GM21737 (cell line): ENCODE measurements around the gene CACNA1G.

Experiments used
- ATAC-seq: cut with Tn5 transposase; IDR thresholded peaks from one replicate; pipeline ENCODE4 v1.9.1; 2021; ENCODE audit warnings: mild to moderate bottlenecking, moderate library complexity; ENCODE audit not compliant: unreplicated experiment

The CACNA1G gene

DNA sequence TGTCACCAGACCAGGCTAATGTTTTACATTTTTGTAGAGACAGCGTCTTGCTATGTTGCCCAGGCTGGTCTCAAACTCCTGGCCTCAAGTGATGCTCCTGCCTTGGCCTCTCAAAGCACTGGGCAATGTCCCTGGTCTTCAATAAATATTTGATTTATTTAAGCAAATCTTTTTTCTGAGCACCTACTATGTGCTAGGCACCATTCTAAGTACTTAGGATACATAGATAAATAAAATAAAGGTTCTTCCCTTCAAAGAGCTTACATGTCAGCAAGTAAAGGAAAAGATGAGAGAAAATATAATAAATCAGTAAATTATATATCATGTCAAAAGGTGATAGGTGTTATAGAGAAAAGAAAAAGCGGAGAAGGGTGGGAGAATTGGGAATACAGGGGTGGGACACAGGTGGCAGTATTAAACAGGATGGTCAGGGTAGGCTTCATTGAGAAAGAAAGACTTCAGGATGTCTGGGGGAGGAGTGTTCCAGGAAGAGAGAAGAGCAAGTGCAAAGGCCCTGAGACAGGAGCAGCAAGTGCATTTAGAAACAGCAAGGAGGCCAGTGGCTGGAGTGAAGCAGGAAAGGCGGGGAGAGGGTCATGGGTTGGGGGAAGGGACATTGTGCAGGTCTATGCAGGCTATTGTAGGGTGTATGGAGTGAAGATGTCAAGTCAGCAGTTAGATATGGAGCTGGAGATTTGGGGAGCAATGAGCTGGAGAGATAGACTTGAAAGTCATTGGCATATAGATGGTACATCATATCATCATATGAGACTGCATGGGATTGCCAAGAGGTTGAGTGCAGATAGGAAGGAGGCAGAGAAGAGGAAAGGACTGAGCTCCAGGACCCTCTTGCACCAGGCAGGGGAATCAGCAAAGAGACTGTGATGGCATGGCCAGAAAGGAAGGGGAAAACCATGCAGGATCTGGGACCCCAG, 85.5 kb downstream of the CACNA1G start:
- no peak for ATAC-seq

DNA sequence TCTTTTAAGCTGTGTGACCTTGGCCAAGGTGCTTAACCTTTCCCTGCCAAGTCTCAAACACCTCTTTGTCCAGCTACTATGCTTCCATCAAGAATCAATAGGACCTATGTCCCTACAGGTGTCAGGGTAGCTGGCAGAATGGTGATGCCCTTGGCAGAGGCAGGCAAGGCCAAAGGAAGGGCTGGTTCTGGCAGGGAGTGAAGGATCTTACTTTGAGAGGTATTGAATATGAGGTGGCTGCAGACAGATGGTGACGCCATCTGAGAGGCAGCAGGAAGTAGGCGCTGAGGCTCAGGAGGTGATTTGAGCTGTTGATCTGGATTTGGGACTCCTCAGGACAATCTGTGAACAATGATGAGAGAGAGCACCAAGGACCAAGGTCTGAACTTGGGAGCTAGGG, 86.7 kb downstream of the CACNA1G start:
- no peak for ATAC-seq

DNA sequence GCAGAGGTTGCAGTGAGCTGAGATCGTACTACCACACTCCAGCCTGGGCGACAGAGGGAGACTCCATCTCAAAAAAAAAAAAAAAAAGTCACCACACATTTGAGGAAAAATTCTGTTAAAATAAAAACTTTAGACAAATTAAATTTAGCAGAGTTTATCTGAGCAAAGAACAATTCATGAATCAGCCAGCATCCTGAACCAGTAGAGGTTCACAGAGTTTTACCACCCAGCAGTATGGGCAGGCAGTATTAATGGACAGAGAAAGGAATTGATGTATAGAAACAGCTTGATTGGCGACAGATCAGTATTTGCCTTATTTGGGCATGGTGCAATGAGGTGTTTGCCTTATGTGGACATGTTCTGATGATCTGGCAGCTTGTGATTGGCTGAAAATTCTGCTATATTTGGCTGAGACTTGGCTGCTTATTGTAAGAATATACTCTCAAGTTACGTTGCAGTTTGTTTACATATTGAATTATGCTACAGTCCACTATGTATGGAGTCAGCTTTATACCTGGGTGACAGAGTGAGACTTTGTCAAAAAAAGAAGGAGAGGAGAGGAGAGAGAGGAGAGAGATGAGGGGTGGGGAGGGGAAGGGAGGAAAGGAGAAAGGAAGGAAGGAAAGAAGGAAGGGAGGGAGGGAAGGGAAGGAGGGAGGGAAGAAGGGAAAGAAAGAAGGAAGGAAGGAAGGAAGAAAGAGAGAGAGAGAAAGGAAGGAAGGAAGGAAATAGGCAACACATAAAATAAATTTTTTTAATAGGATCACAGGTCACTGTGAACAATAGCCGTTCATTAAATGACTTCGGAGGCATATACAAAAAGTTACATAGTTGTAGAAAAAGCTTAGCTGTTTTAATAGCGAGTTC, 88.8 kb downstream of the CACNA1G start:
- no peak for ATAC-seq

DNA sequence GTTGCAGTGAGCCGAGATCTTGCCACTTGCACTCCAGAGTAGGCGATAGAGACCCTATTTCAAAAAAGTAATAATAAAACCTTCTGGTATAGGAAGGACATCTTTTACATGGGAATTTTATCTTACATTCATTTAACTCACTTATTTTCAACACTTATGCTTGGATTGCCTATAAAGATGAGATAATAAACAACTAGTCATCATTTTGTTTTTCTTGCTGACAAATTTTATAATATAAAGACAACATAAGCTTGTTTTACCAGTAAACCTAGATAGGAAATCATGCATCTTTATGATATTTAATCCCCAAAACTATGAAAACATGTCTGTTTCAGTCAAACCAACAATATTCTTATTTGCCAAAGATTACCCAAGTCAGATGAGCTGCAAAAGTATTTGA, 91.1 kb downstream of the CACNA1G start:
- no peak for ATAC-seq

DNA sequence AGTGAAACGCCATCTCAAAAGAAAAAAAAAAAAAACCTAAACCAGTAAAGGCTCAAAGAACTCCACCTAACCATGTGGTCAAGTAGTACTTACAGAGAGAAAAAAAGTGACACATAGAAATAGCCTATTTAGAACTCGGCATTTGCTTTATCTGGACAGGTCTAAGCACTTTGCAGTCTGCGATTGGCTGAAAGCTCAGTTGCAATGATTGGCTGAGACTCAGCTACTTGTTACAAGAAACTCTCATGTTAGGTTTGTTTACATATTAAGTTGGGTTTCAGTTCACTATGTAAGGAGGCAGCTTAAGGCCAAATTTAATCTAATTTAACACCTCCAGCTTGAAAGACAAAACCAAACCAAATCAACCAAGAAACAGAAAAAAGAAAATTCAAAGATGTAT, 93.2 kb downstream of the CACNA1G start:
- no peak for ATAC-seq

DNA sequence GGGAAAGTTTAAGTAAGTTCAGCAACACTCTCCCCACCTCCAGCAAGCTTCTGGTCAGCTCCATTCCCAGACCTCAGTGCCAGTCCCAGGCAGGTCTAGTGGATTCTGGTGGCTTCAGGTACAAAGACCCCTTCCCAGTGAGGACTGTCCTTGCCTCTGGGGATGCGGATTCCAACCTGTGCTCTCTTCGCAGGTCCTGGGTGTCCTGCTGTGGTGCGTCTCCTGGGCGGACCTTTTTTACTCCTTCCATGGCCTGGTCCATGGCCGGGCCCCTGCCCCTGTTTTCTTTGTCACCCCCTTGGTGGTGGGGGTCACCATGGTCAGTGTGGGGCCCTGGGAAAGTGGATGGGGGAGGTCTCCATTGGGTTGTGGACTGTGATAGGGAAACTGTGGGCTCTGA, 96.0 kb downstream of the CACNA1G start:
- no peak for ATAC-seq

DNA sequence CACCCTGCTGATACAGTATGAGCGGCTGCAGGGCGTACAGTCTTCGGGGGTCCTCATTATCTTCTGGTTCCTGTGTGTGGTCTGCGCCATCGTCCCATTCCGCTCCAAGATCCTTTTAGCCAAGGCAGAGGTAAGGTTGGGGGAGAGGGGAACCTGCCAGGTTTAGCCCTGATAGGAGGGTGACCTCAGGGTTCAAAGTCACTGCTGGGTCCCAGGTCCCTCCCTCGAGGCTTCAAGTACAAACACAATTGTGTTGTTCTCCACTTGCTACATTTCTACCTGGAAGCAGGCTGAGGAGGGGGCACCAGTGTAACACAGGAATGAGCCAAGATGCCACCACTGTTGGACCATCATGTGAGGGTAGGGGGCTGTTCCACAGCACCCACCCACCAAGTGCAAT, 96.5 kb downstream of the CACNA1G start:
- ATAC-seq: no peak

DNA sequence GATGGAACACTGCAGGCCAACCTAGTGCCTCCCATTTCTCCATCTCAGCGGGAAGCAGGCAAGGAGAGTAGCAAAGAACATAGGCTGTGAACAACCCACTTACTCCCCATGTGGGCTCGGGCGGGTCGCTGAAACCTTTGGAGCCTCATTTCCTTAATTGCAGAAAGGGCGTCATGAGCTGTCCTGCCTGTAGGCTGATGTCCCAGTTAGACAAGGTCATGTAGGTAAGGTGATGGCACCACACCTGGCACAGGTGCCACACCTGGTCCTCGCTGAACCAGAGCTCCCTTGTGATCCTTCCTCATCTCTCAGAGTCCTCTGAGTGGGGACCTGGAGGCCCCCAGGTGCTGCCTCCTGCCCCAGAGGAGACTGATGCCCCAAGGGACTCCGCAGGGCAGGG, 97.1 kb downstream of the CACNA1G start:
- no peak for ATAC-seq

DNA sequence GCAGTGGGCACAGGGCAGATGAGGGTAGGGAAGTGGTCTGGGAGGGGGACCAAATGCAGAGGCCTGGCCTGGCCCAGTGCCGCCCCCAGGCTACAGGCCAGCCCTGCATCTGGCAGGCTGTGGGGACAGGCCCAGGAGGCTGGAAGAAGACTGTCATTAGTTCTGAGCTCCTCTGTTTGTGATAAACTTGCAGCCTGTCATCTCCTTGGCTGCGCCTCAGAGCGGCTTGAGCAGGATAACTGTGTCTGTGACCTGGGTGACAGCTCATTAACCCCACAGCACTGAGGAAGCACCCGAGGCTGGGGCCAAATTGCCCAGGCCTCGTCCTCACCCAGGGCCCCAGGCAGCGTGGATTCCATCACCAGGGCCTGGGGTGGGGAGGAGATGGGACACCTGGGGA, 98.1 kb downstream of the CACNA1G start:
- no peak for ATAC-seq

DNA sequence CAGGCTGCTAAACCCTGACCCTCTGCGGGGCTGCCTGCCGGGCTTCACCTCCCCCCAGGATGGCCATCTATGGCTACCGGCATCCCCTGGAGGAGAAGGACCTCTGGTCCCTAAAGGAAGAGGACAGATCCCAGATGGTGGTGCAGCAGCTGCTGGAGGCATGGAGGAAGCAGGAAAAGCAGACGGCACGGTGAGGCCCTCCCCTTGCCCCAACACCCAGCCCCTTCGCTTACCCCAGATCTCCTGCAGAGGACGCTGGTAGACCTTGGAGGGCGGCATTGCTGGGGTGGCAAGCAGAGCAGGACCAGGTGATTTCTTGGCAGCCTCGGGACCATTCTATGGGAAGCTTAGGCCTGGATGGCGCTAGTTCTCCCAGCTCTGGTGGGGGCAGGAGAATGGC, 98.7 kb downstream of the CACNA1G start:
- no peak for ATAC-seq

DNA sequence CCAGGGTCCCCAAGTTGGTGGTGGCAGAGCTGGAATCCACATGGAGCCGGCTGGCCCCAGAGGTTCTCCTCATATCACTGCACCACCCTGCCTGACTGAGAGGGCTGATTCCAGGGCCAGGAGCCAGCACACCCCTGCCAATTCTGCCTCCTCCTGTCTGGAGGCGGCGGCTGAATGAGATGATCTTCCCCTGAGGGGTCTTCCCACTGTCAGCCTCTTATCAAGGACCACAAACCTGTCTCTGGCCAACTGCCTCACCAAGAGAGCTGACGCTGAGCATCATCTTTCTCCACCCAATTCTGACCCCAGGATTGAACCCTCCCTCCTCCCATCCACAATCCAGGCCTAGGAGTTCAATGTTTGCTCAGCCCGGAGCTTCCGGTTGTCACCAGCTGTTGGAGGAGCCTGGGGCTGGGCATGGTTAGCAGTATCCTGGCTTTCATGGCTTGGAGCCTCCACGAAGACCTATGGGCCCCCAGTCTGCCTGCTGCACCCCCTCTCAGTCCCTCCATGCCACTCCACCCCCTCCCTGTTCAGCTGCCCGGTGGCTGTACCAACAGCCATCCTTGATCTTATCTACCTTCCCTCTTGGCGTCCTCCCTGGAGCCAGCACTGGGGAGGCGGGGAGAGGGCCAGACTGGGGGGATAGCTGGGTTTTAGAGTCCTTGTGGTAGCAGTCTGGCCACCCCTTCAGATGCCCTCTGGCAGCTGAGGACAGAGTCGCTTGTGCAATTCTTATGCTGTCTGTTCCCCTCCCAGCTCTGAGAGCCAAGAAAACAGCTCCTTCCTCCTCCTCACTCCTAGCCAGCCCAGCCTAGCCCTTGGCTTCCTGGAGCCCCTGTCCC, 99.7 kb downstream of the CACNA1G start:
- ATAC-seq: no peak

DNA sequence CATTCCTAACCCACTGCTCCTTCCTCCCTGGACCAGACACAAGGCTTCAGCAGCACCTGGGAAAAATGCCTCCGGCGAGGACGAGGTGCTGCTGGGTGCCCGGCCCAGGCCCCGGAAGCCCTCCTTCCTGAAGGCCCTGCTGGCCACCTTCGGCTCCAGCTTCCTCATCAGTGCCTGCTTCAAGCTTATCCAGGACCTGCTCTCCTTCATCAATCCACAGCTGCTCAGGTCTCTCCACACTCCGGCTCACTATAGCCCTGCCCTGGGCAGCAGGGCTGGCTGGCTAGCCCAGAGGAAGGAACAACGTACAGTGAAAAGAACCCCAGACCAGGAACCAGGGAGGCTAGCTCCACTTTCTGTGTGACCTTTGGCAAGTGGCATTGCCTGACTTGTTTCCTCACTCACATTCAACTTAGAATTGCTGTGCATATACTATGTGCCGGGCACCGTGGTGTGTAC, 100.4 kb downstream of the CACNA1G start:
- ATAC-seq: no peak

DNA sequence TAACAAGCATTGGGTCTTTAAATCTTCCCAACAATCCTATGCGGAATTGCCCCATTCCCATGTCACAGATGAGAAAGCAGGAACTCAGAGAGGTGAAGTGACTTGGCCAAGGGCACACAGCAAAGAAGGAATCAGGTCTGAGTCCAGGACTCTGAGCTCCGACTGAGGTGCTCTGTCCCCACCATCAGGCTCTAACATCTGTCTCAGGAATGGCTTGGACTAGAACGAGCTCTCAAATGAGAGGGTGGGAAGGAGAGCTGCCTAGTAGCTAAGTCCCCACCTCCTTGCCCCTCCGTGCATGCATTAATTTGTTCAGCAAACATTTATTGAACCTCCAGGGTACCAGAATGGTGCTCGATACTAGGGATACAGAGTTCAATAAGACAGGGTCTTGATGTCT, 100.8 kb downstream of the CACNA1G start:
- ATAC-seq: no peak

DNA sequence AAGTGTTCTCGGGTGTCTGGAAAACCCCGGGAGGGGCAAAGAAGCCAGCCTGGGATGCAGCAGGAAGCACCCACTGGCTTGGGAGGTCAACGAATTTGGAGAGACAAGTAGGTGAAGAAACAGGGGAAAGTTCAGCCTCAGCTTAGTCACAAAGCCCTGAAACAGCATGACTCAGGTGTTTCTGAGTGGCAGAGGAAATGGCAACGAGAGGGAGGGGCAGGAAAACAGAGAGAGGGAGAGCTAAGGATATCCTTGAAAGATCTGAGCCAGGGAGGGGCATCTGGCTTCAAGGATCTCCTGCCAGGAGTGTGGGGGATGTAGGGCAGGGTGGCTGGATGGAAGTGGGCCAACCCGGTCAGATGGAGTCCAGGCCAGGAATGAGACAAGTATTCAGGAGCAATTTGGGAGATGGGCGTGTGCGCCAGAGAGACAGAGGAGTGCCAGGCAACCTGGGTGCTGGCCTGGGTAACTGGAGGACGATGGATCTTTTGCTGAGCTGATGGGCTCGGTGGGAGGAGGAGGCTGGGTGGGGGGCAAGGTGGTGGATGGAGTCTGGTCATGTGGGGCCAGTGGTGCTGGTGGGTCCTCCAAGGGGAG, 101.4 kb downstream of the CACNA1G start:
- no peak for ATAC-seq

DNA sequence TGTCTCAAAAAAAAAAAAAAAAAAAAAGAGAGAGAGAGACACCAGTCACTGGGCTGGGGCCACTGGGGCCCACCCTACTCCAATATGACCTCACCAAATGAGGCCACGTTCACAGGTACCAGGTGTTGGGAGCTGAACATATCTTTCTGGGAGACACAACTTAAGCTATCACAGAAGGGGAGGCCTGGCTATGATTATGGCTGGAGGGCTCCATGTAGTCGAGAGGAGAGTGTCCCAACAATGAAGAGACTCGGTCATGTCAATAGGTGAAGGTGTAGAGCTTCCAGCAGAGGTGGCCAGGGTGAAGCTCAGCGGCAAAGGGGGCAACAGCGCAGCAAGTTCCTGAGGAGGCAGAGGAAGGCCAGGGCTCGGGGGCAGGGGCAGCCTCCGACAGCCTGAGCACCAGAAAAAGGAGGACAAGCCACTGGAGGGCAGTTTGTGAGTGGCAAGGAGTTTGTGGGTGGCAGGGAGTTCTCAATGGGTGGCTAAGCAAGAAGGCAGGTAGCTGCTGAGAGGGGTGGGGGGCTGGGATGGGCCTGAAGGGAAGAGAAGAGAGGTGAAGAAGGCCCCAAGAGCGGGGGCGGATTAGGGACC, 102.2 kb downstream of the CACNA1G start:
- ATAC-seq: no peak

DNA sequence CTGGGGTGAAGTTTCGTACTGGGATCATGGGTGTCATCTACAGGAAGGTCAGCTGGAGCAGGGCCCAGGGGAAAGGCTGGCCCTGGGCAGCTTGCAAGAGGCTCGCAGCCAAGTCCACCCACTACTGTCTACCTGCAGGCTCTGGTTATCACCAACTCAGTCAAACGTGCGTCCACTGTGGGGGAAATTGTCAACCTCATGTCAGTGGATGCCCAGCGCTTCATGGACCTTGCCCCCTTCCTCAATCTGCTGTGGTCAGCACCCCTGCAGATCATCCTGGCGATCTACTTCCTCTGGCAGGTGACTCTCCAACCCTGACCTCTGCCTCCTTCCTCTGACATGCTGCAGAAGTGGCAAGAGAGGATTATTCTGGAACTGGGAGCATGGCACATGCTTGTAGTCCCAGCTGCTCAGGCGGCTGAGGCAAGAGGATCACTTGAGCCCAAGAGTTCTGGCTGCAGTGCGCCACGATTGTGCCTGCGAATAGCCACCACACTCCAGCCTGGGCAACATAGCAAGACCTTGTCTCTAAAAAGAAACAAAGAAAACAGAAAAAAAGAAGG, 103.4 kb downstream of the CACNA1G start:
- ATAC-seq: no peak

DNA sequence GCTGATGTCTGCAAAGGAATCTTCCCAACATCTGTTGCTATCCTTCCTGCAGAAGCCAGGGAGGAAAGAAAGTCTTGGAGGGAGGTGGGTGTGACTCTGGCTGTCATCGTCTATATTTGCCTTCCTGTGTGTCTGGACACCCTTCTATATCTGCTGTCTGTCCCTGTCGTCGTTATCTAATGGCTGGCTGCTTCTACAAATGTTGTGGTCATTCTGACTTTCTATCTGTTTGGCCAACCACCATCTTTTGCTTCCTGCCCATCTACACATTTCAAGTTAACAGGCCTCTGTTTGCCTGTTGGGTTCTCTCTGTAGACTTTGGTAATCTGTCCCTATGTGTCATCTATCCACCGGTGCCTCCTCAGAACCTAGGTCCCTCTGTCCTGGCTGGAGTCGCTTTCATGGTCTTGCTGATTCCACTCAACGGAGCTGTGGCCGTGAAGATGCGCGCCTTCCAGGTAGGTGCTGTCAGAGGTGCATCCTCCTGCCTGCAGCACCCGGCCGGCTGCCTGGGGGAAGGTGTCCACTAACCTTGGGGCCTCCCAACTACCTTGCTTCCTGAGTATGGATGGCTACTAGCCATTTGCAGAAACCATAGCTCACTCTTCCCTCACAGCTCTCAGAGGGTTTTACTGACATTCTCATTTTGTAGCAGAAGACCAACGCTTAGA, 104.4 kb downstream of the CACNA1G start:
- ATAC-seq: no peak

DNA sequence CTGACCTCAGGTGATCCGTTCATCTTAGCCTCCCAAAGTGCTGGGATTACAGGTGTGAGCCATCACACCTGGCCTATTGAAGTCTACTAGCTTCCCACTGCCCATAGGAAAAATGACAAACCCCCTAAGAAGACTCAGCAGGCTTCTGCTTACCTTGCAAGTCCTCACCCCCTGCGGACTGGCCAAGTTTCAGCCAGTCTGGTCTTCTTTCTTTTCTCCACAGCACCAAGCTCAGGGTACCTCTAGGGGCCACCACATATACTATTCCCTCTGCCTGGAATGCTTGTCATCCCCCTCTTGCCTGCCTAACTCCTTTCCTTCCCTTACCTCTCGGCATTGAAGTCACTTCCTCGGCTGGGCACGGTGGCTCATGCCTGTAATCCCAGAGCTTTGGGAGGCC, 105.3 kb downstream of the CACNA1G start:
- ATAC-seq: no peak

DNA sequence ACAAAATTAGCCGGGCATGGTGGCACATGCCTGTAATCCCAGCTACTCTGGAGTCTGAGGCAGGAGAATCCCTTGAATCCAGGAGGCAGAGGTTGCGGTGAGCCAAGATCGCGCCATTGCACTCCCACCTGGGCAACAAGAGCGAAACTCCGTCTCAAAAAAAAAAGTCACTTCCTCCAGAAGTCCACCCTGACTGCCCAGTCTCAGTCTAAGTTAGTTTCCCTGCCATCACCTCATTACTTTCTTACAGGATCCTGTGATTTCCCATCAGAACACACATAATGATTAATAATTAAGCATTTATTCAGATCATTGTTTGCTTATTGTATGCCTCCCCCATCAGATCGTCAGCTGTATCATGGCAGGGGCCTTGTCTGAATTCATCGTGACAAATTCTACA, 105.8 kb downstream of the CACNA1G start:
- ATAC-seq: no peak
